Kidney tubule cell (primary cell): Measurements from ENCODE around the gene ISG20.

Source experiments
- DNase-seq: peaks from one replicate; pipeline ENCODE4 v3.0.0-alpha.2; 2018; ENCODE audit warnings: low spot score

The ISG20 gene

GRCh38 chr15:88638626-88639372 is at the start of gene ISG20:
TSS of gene ISG20 (plus strand) at chr15:88639016. CDS start at chr15:88639367, 351 bp downstream.
- DNase-seq: peak; percentile 99

- no peak for DNase-seq
These were observed 48.1 kb upstream of the ISG20 start for GRCh38 chr15:88590759-88591158.

GRCh38 chr15:88591384-88591783 is 47.4 kb upstream of the ISG20 start:
- no peak for DNase-seq

GRCh38 chr15:88603885-88604284 is 34.9 kb upstream of the ISG20 start:
- DNase-seq: no peak

- no peak for DNase-seq
These were observed 34.2 kb upstream of the ISG20 start for GRCh38 chr15:88604381-88605188.

- peak; percentile 24 for DNase-seq
These were observed 33.4 kb upstream of the ISG20 start for GRCh38 chr15:88605189-88606069.

GRCh38 chr15:88606070-88606794 is 32.6 kb upstream of the ISG20 start:
- no peak for DNase-seq

- no peak for DNase-seq
These were observed 30.9 kb upstream of the ISG20 start for GRCh38 chr15:88607951-88608350.

- no peak for DNase-seq
These were observed 30.1 kb upstream of the ISG20 start for GRCh38 chr15:88608607-88609181.

GRCh38 chr15:88609344-88610090 is 29.3 kb upstream of the ISG20 start:
- no peak for DNase-seq

GRCh38 chr15:88610701-88611231 is 28.1 kb upstream of the ISG20 start:
- peak; percentile 65 for DNase-seq

- no peak for DNase-seq
These were observed 26.5 kb upstream of the ISG20 start for GRCh38 chr15:88612186-88612796.

- DNase-seq: peak; percentile 55
These were observed 25.5 kb upstream of the ISG20 start for GRCh38 chr15:88613074-88613944.

- no peak for DNase-seq
These were observed 23.3 kb upstream of the ISG20 start for GRCh38 chr15:88615303-88616107.

- no peak for DNase-seq
These were observed 22.6 kb upstream of the ISG20 start for GRCh38 chr15:88616240-88616639.

GRCh38 chr15:88617031-88617722 is 21.6 kb upstream of the ISG20 start:
- no peak for DNase-seq

- DNase-seq: no peak
These were observed 21.0 kb upstream of the ISG20 start for GRCh38 chr15:88617790-88618189.
